ENCODE measurements around the gene HSD17B8. TPM values are rescaled to one million over a fixed set of nuclear protein-coding genes. Genes with fewer than 3 reads are reported as not detected.

The HSD17B8 gene
- total RNA-seq, 1 donor from 2014 or later: 27.3 TPM

DNA sequence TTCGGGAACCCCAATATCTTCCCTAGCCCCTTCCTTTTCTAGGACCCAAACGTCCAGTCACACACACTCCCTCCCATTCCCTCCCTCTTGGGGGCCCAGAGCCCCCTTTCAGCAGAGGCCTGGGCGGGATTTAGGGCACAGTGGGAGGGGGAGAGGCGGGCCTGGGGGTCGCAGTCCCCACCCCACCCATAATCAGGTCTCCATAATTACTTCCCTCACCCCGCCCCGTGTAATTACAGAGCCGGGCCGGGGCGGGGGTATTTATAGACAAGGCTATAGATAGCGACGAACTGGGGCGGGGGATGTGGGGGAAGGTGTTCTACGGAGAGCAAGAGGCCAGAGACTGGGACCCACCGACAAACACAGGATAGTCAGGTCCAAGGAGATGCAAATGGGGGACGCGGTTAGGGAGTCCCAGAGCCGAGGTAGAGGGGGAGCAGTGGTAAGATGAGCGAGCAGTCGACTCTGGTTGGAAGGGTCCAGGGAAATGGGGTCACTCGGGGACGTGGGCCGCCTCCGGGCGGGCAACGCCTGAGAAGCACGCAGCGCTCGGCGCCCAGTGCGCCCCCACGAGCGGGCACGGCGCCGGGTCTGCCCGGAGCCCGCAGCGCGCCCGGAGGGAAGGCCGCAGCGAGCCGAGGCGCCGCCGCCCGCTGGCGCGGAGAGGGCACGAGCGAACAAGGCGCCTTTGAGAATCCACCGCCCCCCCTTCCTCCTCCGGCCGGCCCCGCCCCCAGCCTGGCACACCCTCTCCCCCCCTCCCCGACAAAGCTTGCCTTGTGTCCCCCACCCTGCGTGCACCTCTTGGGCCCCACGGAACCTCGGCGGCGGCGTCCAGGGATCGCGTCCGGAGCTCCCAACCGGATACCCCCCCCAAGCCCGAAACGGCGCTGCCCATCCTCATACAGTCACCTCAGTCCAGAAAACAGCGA is 11.5 kb upstream of the HSD17B8 start:
- peak; percentile 5 for ATAC-seq

- no peak for ATAC-seq
Observed at GRCh38 chr6:33193619-33194018, 10.8 kb upstream of the HSD17B8 start.

DNA sequence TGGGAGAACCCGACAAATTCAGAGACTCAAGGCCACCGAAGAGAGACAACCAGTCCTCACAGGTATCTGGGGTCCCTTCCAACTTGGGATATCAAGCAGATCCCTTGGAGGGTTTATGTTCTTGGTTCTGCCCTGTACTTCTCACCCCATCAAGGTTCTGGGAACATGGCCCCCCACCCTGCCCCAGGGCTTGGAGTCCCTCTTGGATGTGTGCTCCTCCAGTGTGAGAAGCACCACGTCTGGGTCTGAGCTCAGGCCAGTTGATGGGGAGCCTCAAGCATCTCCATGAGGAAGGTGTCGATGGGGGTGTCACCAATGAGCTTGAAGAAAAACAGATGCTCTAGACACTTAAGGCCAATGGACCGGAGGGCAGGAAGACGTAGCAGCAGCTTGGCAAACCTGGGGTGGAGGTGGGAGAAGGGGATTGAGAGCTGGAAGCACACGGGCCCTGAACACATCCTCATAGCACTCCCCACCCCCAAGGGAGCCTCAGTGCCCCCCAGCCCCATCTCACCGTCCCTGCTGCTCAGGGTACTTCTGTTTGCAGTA is 9.9 kb upstream of the HSD17B8 start:
- no peak for ATAC-seq

DNA sequence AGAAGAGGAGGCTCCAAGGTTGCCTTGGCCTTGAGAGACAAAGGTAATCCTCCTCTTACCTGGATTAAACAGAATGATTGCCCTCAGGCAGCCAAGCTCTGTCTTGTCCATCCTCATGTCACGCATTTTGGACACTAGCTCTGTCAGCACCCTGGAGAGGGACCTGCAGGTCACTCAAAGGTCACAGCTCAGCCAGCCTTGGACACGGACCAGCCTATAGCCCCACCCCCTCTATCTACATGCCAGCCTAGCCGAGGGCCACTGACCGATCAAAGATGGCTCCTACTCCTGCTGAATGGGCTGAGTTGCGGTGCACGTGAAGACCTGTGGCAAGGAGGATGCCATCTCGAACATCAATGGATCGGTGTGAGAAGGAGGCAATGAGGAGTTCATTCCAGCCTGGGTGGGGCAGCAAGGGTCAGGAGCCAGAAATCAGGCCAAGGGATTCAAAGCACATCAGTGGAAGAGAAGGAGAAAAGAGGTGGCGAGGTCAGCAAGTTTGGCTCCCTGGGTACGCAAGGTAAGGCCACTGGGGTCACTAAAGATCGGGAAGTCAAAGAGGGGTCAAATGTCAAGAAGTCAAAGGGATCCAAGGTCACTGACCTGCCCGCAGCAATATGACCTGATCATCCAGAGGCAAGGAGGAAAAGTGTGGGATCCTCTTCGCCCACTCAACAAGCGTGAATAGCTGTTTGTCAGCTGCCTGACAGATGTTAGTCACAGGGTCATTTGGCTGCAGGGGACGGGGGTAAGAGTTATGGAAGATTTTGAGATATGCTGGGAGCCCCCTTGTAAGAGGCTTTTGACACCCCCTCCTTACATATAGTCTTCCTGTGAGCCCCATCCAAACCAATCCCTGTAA is 8.9 kb upstream of the HSD17B8 start:
- no peak for ATAC-seq

- peak; percentile 26 for ATAC-seq
Observed at GRCh38 chr6:33197431-33198048, 6.9 kb upstream of the HSD17B8 start.

- no peak for ATAC-seq
Observed at GRCh38 chr6:33198159-33198852, 6.1 kb upstream of the HSD17B8 start.

- no peak for ATAC-seq
Observed at GRCh38 chr6:33198853-33199436, 5.5 kb upstream of the HSD17B8 start.

DNA sequence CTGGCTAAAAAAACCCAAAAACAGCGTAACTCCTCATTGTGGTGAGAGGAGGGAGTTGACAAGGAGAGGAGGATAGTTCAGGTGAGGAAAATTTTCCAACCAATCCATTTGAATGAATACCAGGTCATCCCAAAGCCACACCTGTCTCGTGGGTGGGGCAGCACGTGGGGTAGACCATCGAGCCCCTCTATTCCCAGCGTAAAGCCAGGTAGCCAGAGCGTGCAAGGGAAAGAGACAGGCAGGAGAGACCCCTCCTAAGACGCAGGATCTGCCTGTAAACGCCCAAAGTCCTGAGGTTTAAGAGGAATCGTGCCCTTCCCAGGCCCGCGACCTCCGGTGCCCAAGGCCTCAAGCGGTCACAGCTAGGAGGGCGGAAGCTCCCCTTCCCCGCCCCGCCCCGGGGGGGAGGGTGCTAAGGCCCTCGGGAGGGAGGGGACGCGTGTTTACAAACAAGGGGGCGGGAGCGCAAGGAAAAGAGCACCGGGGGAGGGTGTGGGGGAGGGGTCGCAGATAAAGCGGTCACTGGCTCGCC is 4.7 kb upstream of the HSD17B8 start:
- peak; percentile 42 for ATAC-seq

- peak; percentile 82 for ATAC-seq
Observed at GRCh38 chr6:33200219-33201146, 4.0 kb upstream of the HSD17B8 start, which contains the start of the genes RXRB and SLC39A7. Gene RXRB (minus strand): TSS chr6:33200665. CDS start chr6:33200476, 189 bp downstream. Gene SLC39A7 (plus strand): TSS chr6:33200867. CDS start chr6:33201246, 379 bp downstream.

- ATAC-seq: peak; percentile 0
Observed at GRCh38 chr6:33201147-33201545, 3.3 kb upstream of the HSD17B8 start.

- no peak for ATAC-seq
Observed at GRCh38 chr6:33201935-33202334, 2.5 kb upstream of the HSD17B8 start.

DNA sequence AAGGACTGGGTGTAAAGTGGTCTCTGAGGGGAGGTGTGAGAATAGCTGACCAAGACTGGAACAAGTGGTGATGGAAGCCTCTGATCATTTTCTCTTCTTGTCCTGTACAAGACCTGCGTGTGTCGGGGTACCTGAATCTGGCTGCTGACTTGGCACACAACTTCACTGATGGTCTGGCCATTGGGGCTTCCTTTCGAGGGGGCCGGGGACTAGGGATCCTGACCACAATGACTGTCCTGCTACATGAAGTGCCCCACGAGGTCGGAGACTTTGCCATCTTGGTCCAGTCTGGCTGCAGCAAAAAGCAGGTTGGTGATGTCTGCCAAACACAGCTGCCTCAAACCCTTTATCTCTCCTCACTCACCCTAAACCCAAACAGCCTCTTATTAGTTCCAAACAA is 1.7 kb upstream of the HSD17B8 start:
- ATAC-seq: no peak

DNA sequence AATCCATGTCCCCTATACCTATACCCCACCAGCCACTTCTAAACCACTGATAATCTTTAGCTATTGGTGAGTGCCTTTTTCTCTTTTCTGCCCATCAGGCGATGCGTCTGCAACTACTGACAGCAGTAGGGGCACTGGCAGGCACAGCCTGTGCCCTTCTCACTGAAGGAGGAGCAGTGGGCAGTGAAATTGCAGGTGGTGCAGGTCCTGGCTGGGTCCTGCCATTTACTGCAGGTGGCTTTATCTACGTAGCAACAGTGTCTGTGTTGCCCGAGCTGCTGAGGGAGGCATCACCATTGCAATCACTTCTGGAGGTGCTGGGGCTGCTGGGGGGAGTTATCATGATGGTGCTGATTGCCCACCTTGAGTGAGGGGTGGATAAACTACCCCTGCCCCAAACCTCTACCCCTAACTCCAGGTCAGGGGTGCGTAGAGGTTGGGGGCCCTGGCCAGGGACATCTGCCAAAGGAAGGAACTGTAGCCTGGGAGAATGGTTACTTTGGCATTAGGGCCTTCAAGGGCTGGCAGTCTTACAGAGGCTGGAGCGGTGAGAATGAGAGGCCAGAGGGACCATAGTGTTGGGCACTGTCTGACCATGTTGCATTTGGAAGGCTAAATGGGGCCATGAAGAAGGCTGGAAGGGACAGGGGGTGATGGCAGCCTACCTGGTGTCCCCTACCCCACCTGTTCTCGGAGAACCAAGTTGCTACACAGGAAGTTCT is 851 bp upstream of the HSD17B8 start:
- ATAC-seq: no peak

DNA sequence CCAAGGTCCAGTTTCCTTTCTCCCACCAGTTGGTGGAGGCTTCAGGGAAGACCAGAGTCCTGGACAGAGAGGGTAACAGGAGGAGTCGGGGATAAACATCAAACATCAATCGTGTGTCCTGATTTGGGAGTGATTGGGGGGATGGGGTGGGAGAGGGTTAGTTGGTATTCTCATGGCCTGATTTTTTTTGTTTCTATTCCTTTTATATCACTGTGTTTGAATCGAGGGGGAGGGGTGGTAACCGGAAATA is 365 bp upstream of the HSD17B8 start:
- ATAC-seq: no peak

DNA sequence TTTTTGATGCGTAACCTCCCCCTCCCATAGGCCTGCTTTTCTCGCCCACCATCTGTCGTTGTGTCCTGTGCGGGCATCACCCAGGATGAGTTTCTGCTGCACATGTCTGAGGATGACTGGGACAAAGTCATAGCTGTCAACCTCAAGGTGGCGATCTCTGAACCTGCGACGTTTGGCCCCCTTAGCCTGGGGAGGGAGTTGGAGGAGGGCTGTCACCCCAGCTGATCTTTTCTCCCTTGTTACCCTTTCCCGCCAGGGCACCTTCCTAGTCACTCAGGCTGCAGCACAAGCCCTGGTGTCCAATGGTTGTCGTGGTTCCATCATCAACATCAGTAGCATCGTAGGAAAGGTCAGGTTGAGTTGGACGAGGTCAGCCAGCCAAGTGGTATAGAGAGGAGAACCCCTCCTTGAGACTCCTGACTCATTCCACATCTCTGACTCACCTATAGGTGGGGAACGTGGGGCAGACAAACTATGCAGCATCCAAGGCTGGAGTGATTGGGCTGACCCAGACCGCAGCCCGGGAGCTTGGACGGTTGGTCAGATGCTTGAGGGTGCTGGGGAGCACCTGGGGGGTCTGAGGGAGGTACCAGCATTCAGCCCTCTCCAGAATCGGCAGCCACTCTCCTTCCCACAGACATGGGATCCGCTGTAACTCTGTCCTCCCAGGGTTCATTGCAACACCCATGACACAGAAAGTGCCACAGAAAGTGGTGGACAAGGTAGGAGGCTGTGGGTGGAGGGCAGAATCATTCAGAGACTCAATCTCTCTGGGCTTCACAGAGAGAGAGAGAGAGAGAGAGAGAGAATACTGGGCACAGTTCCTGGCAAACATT is 954 bp downstream of the HSD17B8 start:
- ATAC-seq: peak; percentile 18

DNA sequence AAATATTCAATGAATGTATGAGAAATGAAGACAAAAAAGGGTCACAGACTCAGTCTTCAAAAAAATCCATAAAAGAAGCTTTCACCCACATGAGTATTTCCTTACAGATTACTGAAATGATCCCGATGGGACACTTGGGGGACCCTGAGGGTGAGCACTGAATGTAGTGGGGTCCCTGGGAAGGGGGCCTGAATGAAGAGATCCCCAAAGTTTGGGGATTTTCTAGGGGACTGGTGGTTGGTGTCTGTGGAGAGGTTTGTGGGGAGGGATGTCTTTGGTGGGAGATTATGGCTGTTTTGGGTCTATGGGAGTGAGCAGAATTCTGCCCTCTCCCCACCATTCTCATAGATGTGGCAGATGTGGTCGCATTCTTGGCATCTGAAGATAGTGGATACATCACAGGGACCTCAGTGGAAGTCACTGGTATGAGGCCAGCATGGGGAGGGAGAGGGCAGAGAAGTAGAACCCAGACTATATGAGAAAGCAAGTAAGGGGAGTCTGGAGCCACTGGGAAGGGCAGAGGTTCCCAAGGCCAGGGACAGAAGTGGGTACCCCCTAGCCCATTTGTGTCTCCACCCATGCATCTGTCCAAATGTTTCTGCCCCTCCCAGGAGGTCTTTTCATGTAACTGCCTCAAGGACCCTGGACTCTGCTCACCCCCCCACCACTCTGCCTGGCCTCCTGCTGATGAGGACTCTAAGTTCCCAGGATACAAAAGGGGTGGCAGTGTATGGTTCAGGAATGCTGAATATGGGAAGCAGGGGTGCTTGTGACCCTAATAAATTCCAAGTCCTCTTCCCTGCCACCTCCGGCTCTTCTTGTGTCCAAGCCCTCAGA is 1.8 kb downstream of the HSD17B8 start:
- no peak for ATAC-seq

DNA sequence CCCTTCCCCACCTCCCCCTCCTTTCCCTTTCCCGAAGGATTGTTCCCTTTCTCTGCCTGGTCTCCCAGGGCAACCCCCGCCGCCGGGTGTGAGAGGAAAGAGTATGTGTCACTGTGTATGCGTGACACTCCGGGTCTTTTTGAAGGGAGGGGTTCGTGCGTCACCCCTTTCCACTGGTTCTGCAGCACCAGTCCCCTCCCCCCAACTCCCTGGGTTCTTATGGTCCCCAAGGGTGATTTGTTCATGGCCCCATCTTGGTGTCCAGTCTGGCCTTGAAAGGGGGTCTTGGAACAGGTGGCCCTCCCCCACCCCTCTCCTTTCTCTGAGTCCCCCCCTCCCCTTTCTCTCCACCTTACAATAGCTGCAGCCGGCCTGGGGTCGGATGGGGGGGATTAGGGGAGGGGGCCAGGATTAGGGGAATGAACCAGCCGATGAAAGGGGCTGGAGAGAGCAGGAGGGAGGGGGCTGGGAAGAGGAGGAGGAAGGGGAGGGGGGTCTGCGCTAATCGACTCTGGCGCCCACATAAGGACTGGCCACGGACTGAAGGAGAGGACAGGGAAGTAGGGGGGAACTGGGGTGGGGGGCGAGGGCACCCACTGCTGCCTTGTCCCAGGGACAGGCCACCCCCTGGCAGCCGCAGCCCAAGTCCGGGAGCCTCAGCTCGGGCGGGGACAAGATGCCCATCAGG is 2.6 kb downstream of the HSD17B8 start:
- ATAC-seq: no peak
